ENCODE data around the gene ZNF286A.

- TF ChIP-seq CTCF (IDR thresholded peaks at IDR 0.05) (no peak), SIN3A (IDR thresholded peaks at IDR 0.05; ENCODE audit: borderline replicate concordance, insufficient read depth, low read depth, low read length) (no peak), REST (IDR thresholded peaks at IDR 0.05; ENCODE audit: insufficient read depth in 1 of 2, low read depth in 2 of 2, low read length in 1 of 2) (no peak)
Observed at GRCh38 chr17:15744074-15744676, 44.6 kb downstream of the ZNF286A start.
